Stimulated activated CD4-positive, alpha-beta T cell treated with anti-CD3 and anti-CD28 coated beads, TNF-alpha, amount 100 ng/mL, for 4 hours (primary cell): Measurements from ENCODE around the gene CCDC82.

Experiments used
- DNase-seq, 3 experiments: peaks; one replicate each; pipeline ENCODE4 v3.0.0-alpha.2; 2020; ENCODE audit warnings: low read depth in 3 of 3

CCDC82 gene

GRCh38 chr11:96329419-96329818 is 60.3 kb downstream of the CCDC82 start:
- DNase-seq, result no peak

- DNase-seq, result no peak
Observed at GRCh38 chr11:96328395-96329010, 61.2 kb downstream of the CCDC82 start.

GRCh38 chr11:96326959-96327358 is 62.8 kb downstream of the CCDC82 start:
- no peak for DNase-seq

DNA sequence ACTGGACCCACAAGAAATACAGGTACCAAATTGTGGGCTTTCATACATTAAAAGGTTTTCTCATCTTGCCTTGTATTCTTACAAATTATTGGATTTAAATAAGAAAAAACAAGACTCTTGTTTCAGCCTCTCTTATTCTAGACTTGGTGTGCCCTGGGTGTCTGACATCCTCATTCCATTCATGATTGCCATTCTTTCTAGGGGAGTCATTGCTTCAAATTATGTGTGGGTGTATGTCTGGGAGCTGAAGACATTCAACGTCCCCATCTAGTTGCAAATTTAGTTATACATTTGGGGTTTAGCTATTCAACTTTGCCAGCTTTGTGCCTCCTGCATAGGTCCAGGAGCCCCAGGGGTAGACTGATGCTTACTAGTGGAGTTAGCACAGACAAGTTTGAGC is 64.8 kb downstream of the CCDC82 start:
- DNase-seq, result no peak

DNA sequence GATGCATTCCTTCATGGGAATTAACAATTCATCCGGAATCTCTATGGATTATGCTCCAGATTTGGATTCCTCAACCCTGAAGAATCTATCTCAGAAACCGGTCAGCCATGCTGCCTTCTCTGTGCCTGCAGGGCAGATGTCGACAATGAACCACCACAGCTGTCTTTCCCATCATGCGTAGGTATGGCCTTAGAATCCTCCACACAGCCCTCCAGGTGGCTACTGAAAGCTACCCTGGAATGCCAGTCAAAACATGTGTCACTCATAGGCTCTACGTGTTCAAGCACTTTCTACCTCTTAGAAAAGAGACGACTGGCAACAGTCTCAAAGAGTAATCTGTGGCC is 66.1 kb downstream of the CCDC82 start:
- no peak for DNase-seq

GRCh38 chr11:96322775-96323641 is 66.7 kb downstream of the CCDC82 start:
- DNase-seq, result no peak

DNA sequence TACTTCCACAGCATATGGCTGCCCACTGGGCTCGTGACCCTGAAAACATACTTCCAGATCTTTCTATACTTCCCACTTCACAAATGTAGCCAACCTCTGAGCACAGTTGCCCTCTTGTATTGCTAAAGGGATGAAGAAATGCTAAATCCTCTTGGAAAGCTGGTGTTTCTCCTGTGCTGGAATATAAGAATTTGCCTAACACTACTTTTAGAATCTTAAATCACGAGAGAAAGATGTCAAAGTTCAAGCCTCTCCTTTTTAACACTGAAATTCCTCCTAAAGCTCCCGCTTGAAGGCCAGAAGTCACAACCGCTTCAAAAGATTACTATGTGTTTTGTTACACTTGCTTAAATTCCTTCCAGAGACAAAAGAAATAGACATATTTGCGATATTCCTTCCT is 68.6 kb downstream of the CCDC82 start:
- no peak for DNase-seq

- DNase-seq, result no peak
Observed at GRCh38 chr11:96319898-96320656, 69.6 kb downstream of the CCDC82 start.

- no peak for DNase-seq
Observed at GRCh38 chr11:96318850-96319249, 70.9 kb downstream of the CCDC82 start.

- no peak for DNase-seq
Observed at GRCh38 chr11:96318399-96318798, 71.3 kb downstream of the CCDC82 start.

- DNase-seq, result no peak
Observed at GRCh38 chr11:96317985-96318384, 71.7 kb downstream of the CCDC82 start.

DNA sequence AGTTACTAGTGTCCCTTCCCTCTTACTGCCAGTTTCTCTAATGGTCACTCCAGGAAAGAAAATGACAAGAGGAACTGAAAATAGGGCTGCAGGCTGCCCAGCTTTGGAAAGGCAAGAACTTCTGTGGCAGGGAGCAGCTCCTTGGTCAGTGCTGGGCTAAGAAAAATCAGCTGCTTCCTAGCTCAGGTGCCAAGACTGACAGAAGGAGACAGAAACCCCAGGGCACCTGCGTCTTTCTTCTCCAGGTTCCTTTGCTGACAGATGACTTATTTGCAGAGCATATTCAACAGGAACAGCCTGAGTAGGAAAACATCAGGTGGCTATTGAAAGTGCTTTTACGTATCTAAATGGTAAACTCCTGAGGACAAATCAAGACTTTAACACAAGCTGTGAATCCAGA is 72.1 kb downstream of the CCDC82 start:
- no peak for DNase-seq

DNA sequence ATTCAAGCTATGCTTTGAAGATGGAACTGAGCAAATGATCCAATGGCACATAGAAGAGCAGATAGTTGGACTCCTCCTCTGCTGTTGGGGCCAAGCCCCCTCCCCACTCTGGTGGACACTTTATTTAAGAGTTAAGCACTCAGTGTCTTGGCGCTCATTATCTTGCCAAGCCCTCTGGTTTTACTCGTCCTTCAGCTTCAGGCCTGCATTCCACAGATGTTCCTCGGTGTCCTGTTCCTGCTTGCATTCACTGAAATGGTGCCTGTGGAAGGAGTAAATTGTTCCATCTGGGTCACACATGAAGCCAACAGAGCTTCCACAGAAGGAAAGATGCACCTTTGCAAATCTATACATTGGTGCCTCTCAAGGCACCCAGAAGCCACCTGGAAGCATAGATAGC is 72.8 kb downstream of the CCDC82 start:
- DNase-seq, result no peak

DNA sequence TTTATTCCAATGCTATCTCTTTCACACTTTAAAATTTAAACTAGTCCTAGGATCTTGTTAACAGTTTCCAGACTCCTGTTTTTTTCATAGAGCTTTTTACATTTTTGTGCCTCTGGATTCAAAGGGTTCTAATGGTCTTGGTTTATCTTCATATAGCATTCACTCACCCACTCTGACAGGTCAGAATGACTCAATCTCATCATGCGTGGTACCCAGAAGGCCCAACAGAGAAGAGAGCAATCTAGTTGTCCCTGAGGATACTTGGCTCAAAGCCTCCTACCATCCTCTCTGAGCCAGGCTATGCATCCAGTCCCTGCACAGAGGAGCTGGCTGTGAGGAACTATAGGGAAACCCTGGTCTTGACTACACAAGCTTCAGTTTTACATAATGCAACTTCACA is 74.2 kb downstream of the CCDC82 start:
- no peak for DNase-seq

GRCh38 chr11:96314326-96315020 is 75.2 kb downstream of the CCDC82 start:
- no peak for DNase-seq

- no peak for DNase-seq
Observed at GRCh38 chr11:96313163-96313562, 76.5 kb downstream of the CCDC82 start.

DNA sequence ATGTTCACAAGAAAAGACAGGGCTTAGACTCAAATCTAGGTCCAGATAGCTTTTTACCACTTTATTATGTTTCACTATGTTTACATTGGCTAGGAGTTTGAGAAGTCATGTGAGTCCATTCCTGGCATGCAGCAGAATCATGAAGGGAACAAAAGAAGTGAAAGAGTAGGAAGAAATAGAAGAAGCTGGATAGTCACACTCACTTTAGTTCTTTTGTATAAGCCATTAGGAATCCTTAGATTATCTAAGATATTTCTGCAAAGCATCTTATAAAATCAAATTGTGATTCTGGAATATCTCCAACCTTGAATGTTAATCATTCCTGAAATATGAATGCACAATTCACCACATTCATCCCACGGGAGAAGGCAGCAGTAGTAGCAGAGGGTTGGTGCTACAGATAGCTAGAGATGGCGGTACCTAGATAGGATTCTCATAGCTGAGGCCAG is 78.6 kb downstream of the CCDC82 start:
- DNase-seq, result no peak

GRCh38 chr11:96310236-96310635 is 79.5 kb downstream of the CCDC82 start:
- DNase-seq, result no peak

DNA sequence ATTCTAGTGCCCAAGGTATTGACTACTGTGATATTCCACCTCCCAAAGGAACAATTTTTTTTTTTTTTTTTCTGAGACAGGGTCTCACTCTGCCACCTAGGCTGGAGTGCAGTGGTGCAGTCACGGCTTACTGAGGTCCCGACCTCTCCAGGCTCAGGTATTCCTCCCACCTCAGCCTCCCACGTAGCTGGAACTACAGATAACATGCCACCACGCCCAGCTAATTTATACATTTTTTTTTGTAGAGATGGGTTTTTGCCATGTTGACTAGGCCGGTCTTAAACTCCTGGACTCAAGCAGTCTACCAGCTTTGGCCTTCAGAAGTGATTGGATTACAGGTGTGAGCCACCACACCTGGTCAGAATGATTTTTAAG is 80.1 kb downstream of the CCDC82 start:
- no peak for DNase-seq

- DNase-seq, result no peak
Observed at GRCh38 chr11:96309016-96309642, 80.6 kb downstream of the CCDC82 start.

DNA sequence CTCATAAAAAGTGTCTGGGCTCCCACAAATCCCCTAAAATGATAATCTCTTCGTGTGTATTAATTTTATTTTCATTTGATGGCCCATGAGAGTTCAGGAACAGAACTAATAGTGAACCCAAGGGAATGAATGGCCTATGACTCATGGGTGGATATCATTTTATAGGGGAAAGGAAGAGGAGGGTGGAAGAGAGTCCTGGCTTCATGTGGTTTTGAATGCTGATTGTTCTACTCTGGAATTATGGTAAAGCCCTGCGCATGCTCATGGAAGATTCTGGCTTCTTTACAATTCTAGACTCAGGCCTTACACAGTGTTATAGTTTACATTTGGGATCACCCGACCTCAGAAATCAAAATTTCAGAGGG is 82.0 kb downstream of the CCDC82 start:
- no peak for DNase-seq
